ENCODE data around the gene NFIX. TPM values are rescaled to one million over a fixed set of nuclear protein-coding genes. Genes with fewer than 3 reads are reported as not detected.

Gene NFIX
- total and polyA plus RNA-seq, 2 donors (not counting 1 experiment from before 2014, with no cell fraction given), result 0.69 to 5.6 TPM

- H3K79me2 ChIP-seq (ENCODE audit: control insufficient read depth, insufficient read depth, low read length), result peaks cover 25% of the 10 kb centered on the region
- DNase-seq (no peak), ATAC-seq (ENCODE audit: low read depth) (no peak)
- no peak overlapping the region for H3K9ac ChIP-seq (ENCODE audit: low read length)
- ChIA-PET POLR2A (interaction anchor here (0.6 to 1.3 kb wide), 2 partner anchors 10 to 789 kb away, joined by 3 to 4 read pairs; partner anchors contain the start of gene CALR), CTCF (interaction anchor here (1.0 to 1.3 kb wide), 3 partner anchors 10 to 152 kb away, joined by 3 read pairs; no protein-coding TSS in a partner anchor)
- H3K27ac ChIP-seq (ENCODE audit: low read length in 2 of 2), result no peak overlapping the region
- H3K36me3 ChIP-seq (replicated peaks in 1 of 2; ENCODE audit: control extremely low read depth in 1 of 2, control insufficient read depth in 1 of 2, extremely low read depth in 1 of 2, insufficient read depth in 2 of 2, low read length in 1 of 2), result peaks cover 0 to 76% of the 10 kb centered on the region in 2 experiments
- peaks cover 30% of the 10 kb centered on the region for H4K20me1 ChIP-seq (ENCODE audit: control insufficient read depth, insufficient read depth, low read length, poor library complexity, severe bottlenecking)
- no peak overlapping the region for H3K4me3 ChIP-seq (ENCODE audit: control extremely low read depth in 1 of 5, extremely low read depth in 1 of 5, insufficient read depth in 1 of 5, low read depth in 2 of 5, low read length in 4 of 5)
- H3K4me1 ChIP-seq (ENCODE audit: control insufficient read depth in 2 of 2, insufficient read depth in 2 of 2, low read length in 2 of 2), result peaks cover 15 to 32% of the 10 kb centered on the region in 2 donors
- no peaks in the 10 kb centered on the region for H3K27me3 Mint-ChIP-seq
- intact Hi-C loops (cut with micrococcal nuclease), result no loop called here
- peaks cover 0 to 7% (median 0%) of the 10 kb centered on the region in 3 donors for H3K9me3 ChIP-seq (ENCODE audit: control extremely low read depth in 1 of 3, control insufficient read depth in 2 of 3, insufficient read depth in 1 of 3, low read length in 2 of 3)
- H3K27ac Mint-ChIP-seq, result peak overlapping the region; percentile 3
- no peak overlapping the region for H2AFZ ChIP-seq (ENCODE audit: insufficient read depth, low read depth, low read length, poor library complexity, severe bottlenecking)
- H3K9me3 Mint-ChIP-seq (ENCODE audit: insufficient read depth), result no peaks in the 10 kb centered on the region
- WGBS (ENCODE audit: insufficient coverage), result 98% methylated on average over 21 of the region's 28 CpGs
- H3K4me1 Mint-ChIP-seq, result peaks cover 36% of the 10 kb centered on the region
- no peak overlapping the region for H3K4me2 ChIP-seq (replicated peaks; ENCODE audit: low read depth, low read length, poor library complexity, severe bottlenecking)
- TF ChIP-seq EZH2 (IDR thresholded peaks at IDR 0.05; ENCODE audit: borderline replicate concordance, insufficient read depth, low read depth, low read length, poor library complexity, severe bottlenecking) (no peak), CTCF (IDR thresholded peaks at IDR 0.05) (no peak)
- peak overlapping the region; percentile 29 for H3K4me3 Mint-ChIP-seq
- no peaks in the 10 kb centered on the region for H3K27me3 ChIP-seq (replicated peaks in 1 of 4; ENCODE audit: control extremely low read depth in 1 of 4, control insufficient read depth in 3 of 4, insufficient read depth in 4 of 4, low read length in 3 of 4)
Measured at GRCh38 chr19:12947702-12948611, 47.3 kb upstream of the NFIX start.
